Neural progenitor cell (in vitro differentiated cells): ENCODE measurements around the gene PRDM11. TPM values are rescaled to one million over a fixed set of nuclear protein-coding genes. Genes with fewer than 3 reads are reported as not detected.
A peak's percentile ranks its signal among the peaks of the same experiment; 100 is the strongest.

Source experiments
- DNase-seq: peaks from one replicate; pipeline ENCODE4 v3.0.0-alpha.2; 2016; ENCODE audit warnings: low spot score
- H2AFZ ChIP-seq: fragments of 200-600 bp; sonication (generic); replicated peaks from 2 replicates; pipeline ENCODE4 v1.6.1; 2016; ENCODE audit warnings: antibody characterized with exemption
- H3F3A ChIP-seq: fragments of 200-600 bp; sonication (generic); 2 replicates; pipeline ENCODE4 v1.6.1; 2016; ENCODE audit warnings: antibody characterized with exemption, low read depth
- H3K27ac ChIP-seq: fragments of 200-600 bp; sonication (generic); 2 replicates; pipeline ENCODE4 v1.5.1; 2016; ENCODE audit warnings: mild to moderate bottlenecking
- H3K27me3 ChIP-seq: fragments of 200-600 bp; sonication (generic); 2 replicates; pipeline ENCODE4 v1.6.1; 2016; ENCODE audit warnings: mild to moderate bottlenecking, moderate library complexity
- H3K36me3 ChIP-seq: fragments of 200-600 bp; sonication (generic); 2 replicates; pipeline ENCODE4 v1.5.1; 2016
- H3K4me1 ChIP-seq: fragments of 200-600 bp; sonication (generic); 2 replicates; pipeline ENCODE4 v1.6.1; 2016; ENCODE audit warnings: mixed run types
- H3K4me2 ChIP-seq: fragments of 200-600 bp; sonication (generic); 2 replicates; pipeline ENCODE4 v1.6.1; 2016
- H3K4me3 ChIP-seq: fragments of 200-600 bp; sonication (generic); 2 replicates; pipeline ENCODE4 v1.5.1; 2016
- H3K79me2 ChIP-seq: fragments of 200-600 bp; sonication (generic); 2 replicates; pipeline ENCODE4 v1.6.1; 2016; ENCODE audit warnings: low read depth
- H3K9ac ChIP-seq: fragments of 200-600 bp; sonication (generic); 2 replicates; pipeline ENCODE4 v1.6.1; 2016
- H3K9me3 ChIP-seq: fragments of 200-600 bp; sonication (generic); 2 replicates; pipeline ENCODE4 v1.5.1; 2016; ENCODE audit warnings: low read depth
- H4K20me1 ChIP-seq: fragments of 200-600 bp; sonication (generic); 2 replicates; pipeline ENCODE4 v1.6.1; 2016; ENCODE audit warnings: low read depth
- H3K27ac Mint-ChIP-seq: 3 replicates; pipeline ENCODE4 v1.8.0; 2021; ENCODE audit warnings: mixed read lengths
- H3K27me3 Mint-ChIP-seq: 2 replicates; pipeline ENCODE4 v1.8.0; 2022; ENCODE audit warnings: low read depth, mild to moderate bottlenecking, inconsistent platforms, moderate library complexity, mixed read lengths; ENCODE audit not compliant: insufficient read depth
- H3K36me3 Mint-ChIP-seq: 3 replicates; pipeline ENCODE4 v1.8.0; 2021; ENCODE audit warnings: mixed read lengths
- H3K4me1 Mint-ChIP-seq: 3 replicates; pipeline ENCODE4 v1.8.0; 2021; ENCODE audit warnings: mixed read lengths
- H3K4me3 Mint-ChIP-seq: 3 replicates; pipeline ENCODE4 v1.8.0; 2021; ENCODE audit warnings: mild to moderate bottlenecking, moderate library complexity, mixed read lengths
- H3K9me3 Mint-ChIP-seq: 3 replicates; pipeline ENCODE4 v1.8.0; 2020; ENCODE audit warnings: mixed read lengths
- CTCF ChIP-seq: fragments of 200-600 bp; sonication (generic); IDR thresholded peaks from 2 replicates; pipeline ENCODE4 v1.5.1; 2017; ENCODE audit warnings: antibody characterized with exemption, mild to moderate bottlenecking
- EZH2 ChIP-seq: fragments of 200-600 bp; sonication (generic); IDR thresholded peaks from 2 replicates; pipeline ENCODE4 v1.6.1; 2017; ENCODE audit warnings: antibody characterized with exemption, mild to moderate bottlenecking, moderate library complexity
- EZH2phosphoT487 ChIP-seq: fragments of 200-600 bp; sonication (generic); IDR thresholded peaks from 2 replicates; pipeline ENCODE4 v1.6.1; 2017; ENCODE audit warnings: antibody characterized with exemption
- total RNA-seq: library from RNA; depleted of rRNA; stranded (reverse); fragments of >200 nt; gene quantifications from 2 replicates; pipeline ENCODE4 v1.2.3, GENCODE V29; 2015; ENCODE audit warnings: low replicate concordance

The PRDM11 gene
- total RNA-seq, 1 donor from 2014 or later, result 1.8 TPM

GRCh38 chr11:45105984-45106375 is 40.5 kb upstream of the PRDM11 start:
- DNase-seq, result no peak
- Histone ChIP-seq H3K27ac (no peak overlapping the region), H3K36me3 (no peaks in the 10 kb centered on the region), H3K4me2 (no peak overlapping the region), H3K9me3 (no peaks in the 10 kb centered on the region), H3K79me2 (no peaks in the 10 kb centered on the region), H3K4me3 (no peak overlapping the region), H3K4me1 (no peaks in the 10 kb centered on the region), H3K27me3 (peaks cover 6% of the 10 kb centered on the region), H3F3A (no peaks in the 10 kb centered on the region), H2AFZ (peak overlapping the region; percentile 12), H4K20me1 (no peaks in the 10 kb centered on the region), H3K9ac (no peak overlapping the region)
- no peak overlapping the region for H3K27ac Mint-ChIP-seq
- peaks cover 12% of the 10 kb centered on the region for H3K27me3 Mint-ChIP-seq
- no peak overlapping the region for H3K4me3 Mint-ChIP-seq
- H3K4me1 Mint-ChIP-seq, result peaks cover 9% of the 10 kb centered on the region
- H3K9me3 Mint-ChIP-seq, result no peaks in the 10 kb centered on the region
- TF ChIP-seq CTCF, result no peak
- TF ChIP-seq EZH2, result no peak
- TF ChIP-seq EZH2phosphoT487, result no peak
- no peaks in the 10 kb centered on the region for H3K36me3 Mint-ChIP-seq

GRCh38 chr11:45106440-45106839 is 40.0 kb upstream of the PRDM11 start:
- Mint-ChIP-seq H3K9me3 (no peaks in the 10 kb centered on the region), H3K27me3 (peaks cover 12% of the 10 kb centered on the region), H3K4me3 (no peak overlapping the region), H3K4me1 (peaks cover 9% of the 10 kb centered on the region), H3K36me3 (no peaks in the 10 kb centered on the region), H3K27ac (no peak overlapping the region)
- Histone ChIP-seq H3K27me3 (peaks cover 6% of the 10 kb centered on the region), H3K79me2 (no peaks in the 10 kb centered on the region), H3K4me3 (no peak overlapping the region), H3K27ac (no peak overlapping the region), H4K20me1 (no peaks in the 10 kb centered on the region), H3K4me2 (no peak overlapping the region), H3K36me3 (no peaks in the 10 kb centered on the region), H2AFZ (no peak overlapping the region), H3K9ac (no peak overlapping the region), H3F3A (no peaks in the 10 kb centered on the region), H3K9me3 (no peaks in the 10 kb centered on the region), H3K4me1 (no peaks in the 10 kb centered on the region)
- no peak for DNase-seq
- TF ChIP-seq EZH2phosphoT487 (no peak), EZH2 (no peak), CTCF (no peak)

- H3K4me3 Mint-ChIP-seq, result no peak overlapping the region
- TF ChIP-seq EZH2 (no peak), CTCF (no peak), EZH2phosphoT487 (no peak)
- H3K9me3 ChIP-seq, result no peaks in the 10 kb centered on the region
- H3K27me3 ChIP-seq, result peaks cover 7% of the 10 kb centered on the region
- no peaks in the 10 kb centered on the region for H4K20me1 ChIP-seq
- H3K4me3 ChIP-seq, result no peak overlapping the region
- H3K4me2 ChIP-seq, result no peak overlapping the region
- H3K36me3 Mint-ChIP-seq, result no peaks in the 10 kb centered on the region
- no peak overlapping the region for H3K27ac ChIP-seq
- no peaks in the 10 kb centered on the region for H3K36me3 ChIP-seq
- H3K9ac ChIP-seq, result no peak overlapping the region
- H3K9me3 Mint-ChIP-seq, result no peaks in the 10 kb centered on the region
- no peaks in the 10 kb centered on the region for H3F3A ChIP-seq
- H3K27ac Mint-ChIP-seq, result no peak overlapping the region
- no peaks in the 10 kb centered on the region for H3K79me2 ChIP-seq
- no peaks in the 10 kb centered on the region for H3K4me1 ChIP-seq
- peaks cover 12% of the 10 kb centered on the region for H3K27me3 Mint-ChIP-seq
- no peak overlapping the region for H2AFZ ChIP-seq
- DNase-seq, result no peak
- peaks cover 9% of the 10 kb centered on the region for H3K4me1 Mint-ChIP-seq
Observed at GRCh38 chr11:45107029-45107428, 39.4 kb upstream of the PRDM11 start.
